CD4-positive, alpha-beta T cell treated with Interleukin-6 for 4 hours (primary cell): Measurements from ENCODE around the gene TMEM52.

Experiments
- DNase-seq: peaks from one replicate; pipeline ENCODE4 v3.0.0-alpha.2; 2020; ENCODE audit warnings: mixed read lengths

The TMEM52 gene

GRCh38 chr1:1914101-1914970 is 4.7 kb downstream of the TMEM52 start:
- DNase-seq: no peak

GRCh38 chr1:1911350-1912041 is 7.6 kb downstream of the TMEM52 start:
- DNase-seq: no peak

GRCh38 chr1:1910651-1911331 is 8.3 kb downstream of the TMEM52 start:
- DNase-seq: no peak

GRCh38 chr1:1910033-1910465 is 9.0 kb downstream of the TMEM52 start:
- no peak for DNase-seq

GRCh38 chr1:1908506-1908791 is 10.6 kb downstream of the TMEM52 start:
- no peak for DNase-seq

GRCh38 chr1:1907098-1907736 is 11.9 kb downstream of the TMEM52 start:
- peak; percentile 1 for DNase-seq

GRCh38 chr1:1906185-1907097 is 12.6 kb downstream of the TMEM52 start:
- DNase-seq: peak; percentile 76

- DNase-seq: no peak
Observed at GRCh38 chr1:1903224-1903623, 15.9 kb downstream of the TMEM52 start.

GRCh38 chr1:1901641-1902294 is 17.3 kb downstream of the TMEM52 start:
- DNase-seq: no peak

- DNase-seq: no peak
Observed at GRCh38 chr1:1900883-1901640, 18.0 kb downstream of the TMEM52 start.

GRCh38 chr1:1899967-1900327 is 19.1 kb downstream of the TMEM52 start:
- DNase-seq: no peak

- peak; percentile 38 for DNase-seq
Observed at GRCh38 chr1:1899266-1899966, 19.7 kb downstream of the TMEM52 start.

- no peak for DNase-seq
Observed at GRCh38 chr1:1898246-1898933, 20.7 kb downstream of the TMEM52 start.

- no peak for DNase-seq
Observed at GRCh38 chr1:1895456-1896336, 23.4 kb downstream of the TMEM52 start.

GRCh38 chr1:1895060-1895418 is 24.0 kb downstream of the TMEM52 start:
- DNase-seq: no peak

GRCh38 chr1:1894354-1895059 is 24.6 kb downstream of the TMEM52 start:
- peak; percentile 40 for DNase-seq

- DNase-seq: no peak
Observed at GRCh38 chr1:1893997-1894353, 25.1 kb downstream of the TMEM52 start.
